CD4-positive, alpha-beta T cell treated with Interleukin-17A for 1 hour (primary cell): ENCODE results near the gene SYT11.
"Not testable (repeated sequence)": the region's sequence is repeated elsewhere in the genome, so short reads cannot be mapped to it uniquely, and the experiment has no call there.

Experiments used
- DNase-seq: peaks from one replicate; pipeline ENCODE4 v3.0.0-alpha.2; 2020

Gene SYT11, protein sequence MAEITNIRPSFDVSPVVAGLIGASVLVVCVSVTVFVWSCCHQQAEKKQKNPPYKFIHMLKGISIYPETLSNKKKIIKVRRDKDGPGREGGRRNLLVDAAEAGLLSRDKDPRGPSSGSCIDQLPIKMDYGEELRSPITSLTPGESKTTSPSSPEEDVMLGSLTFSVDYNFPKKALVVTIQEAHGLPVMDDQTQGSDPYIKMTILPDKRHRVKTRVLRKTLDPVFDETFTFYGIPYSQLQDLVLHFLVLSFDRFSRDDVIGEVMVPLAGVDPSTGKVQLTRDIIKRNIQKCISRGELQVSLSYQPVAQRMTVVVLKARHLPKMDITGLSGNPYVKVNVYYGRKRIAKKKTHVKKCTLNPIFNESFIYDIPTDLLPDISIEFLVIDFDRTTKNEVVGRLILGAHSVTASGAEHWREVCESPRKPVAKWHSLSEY

DNA sequence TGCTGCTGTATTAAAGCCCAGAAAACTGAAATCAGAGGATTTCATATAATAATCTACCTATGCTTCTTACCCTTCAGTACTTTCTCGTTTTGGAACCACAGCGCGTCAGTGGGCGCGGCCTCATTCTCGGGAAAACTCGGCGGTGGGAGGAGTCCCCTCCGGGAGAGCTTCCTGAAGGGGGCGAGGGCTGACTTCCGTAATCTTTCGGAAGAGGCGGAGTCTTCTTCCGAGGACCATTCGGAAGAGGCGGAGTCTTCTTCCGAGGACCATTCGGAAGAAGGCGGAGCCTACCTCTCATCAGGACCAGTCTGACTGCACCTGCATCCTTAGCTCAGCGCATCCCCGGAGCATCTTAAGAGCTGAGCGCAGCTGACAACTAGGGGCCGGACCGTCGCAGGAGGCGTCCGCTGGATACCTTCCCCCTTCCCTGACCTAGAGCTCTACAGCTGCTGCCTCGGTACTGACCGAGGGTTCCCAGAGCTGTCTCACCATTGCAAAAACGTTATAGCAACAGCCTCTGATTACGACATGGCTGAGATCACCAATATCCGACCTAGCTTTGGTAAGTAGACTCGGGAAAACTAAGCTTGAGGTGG is at the start of gene SYT11:
Gene SYT11 (plus strand): TSS at position 334 of the 596 bp plus-strand sequence. CDS start 195 bp downstream, at position 529.
- peak; percentile 96 for DNase-seq

DNA sequence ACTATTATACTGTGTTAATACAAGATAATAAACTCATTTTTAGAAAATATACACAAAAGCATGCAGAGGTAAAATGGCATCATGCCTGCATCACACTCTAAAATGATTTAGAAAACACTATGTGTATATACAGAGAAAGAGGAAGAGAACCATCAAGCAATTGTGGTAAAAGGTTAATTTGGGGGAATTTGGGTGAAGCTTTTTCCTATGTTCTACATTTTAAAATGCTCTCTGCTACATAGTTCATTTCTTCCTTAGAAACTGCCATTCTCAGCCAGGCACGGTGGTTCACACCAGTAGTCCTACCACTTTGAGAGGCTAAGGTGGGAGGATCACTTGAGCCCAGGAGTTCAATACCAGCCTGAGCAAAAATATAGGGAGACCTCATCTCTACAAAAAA is 46.5 kb upstream of the SYT11 start:
- DNase-seq = no peak

- DNase-seq = no peak
Observed at GRCh38 chr1:155813672-155814071, 45.7 kb upstream of the SYT11 start.

GRCh38 chr1:155816351-155816750 is 43.0 kb upstream of the SYT11 start:
- DNase-seq = no peak

DNA sequence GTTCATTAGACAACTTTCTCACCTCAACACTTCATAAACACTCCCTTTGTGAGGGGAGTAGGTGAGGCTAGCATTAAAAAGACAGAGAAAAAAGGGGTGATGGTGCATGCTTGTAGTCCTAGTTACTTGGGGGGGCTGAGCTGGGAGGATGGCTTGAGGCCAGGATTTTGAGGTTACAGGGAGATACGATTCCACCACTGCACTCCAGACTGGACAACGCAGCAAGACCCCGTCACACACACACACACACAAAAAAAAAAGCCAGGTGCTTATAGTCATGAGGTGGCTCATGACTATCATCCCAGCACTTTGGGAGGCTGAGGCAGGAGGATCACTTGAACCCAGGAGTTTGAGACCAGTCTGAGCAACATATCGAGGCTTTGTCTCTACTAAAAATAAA is 31.9 kb upstream of the SYT11 start:
- no peak for DNase-seq

GRCh38 chr1:155831279-155831976 is 27.9 kb upstream of the SYT11 start:
- DNase-seq = no peak

- no peak for DNase-seq
Observed at GRCh38 chr1:155833665-155834295, 25.6 kb upstream of the SYT11 start.

DNA sequence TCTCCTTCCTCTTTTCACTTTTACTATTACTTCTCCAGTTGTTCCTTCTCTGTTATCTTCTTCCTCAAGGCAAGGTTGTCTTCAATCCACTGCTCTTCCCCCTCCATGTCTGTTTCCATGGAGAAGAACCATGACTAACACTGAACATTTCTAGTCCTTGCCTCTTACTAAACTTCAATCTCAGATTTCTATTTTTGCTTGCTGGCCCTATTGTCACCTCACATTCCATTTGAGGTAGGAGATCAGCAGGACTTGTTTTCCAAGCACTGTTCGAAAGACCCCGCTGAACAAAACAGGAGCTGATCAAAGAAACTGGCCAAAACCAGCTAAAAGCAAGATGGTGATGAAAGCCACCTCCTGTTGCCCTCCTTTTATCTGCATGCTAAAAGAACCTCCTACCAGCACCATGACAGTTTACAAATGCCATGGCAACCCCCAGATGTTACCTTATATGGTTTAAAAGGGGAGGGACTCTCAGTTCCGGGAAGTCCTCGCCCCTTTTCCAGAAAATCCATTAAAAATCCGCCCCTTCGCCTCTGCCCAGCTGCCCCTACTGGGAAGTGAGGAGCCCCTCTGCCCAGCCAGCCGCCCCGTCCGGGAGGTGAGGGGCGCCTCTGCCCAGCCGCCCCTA is 25.0 kb upstream of the SYT11 start:
- no peak for DNase-seq

DNA sequence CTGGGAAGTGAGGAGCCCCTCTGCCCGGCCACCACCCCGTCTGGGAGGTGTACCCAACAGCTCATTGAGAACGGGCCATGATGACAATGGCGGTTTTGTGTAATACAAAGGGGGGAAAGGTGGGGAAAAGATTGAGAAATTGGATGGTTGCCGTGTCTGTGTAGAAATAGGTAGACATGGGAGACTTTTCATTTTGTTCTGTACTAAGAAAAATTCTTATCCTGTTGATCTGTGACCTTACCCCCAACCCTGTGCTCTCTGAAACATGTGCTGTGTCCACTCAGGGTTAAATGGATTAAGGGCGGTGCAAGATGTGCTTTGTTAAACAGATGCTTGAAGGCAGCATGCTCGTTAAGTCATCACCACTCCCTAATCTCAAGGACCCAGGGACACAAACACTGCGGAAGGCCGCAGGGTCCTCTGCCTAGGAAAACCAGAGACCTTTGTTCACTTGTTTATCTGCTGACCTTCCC is 24.4 kb upstream of the SYT11 start:
- not testable (repeated sequence) for DNase-seq

GRCh38 chr1:155835548-155835947 is 23.8 kb upstream of the SYT11 start:
- DNase-seq = no peak

- no peak for DNase-seq
Observed at GRCh38 chr1:155840386-155840785, 19.0 kb upstream of the SYT11 start.

DNA sequence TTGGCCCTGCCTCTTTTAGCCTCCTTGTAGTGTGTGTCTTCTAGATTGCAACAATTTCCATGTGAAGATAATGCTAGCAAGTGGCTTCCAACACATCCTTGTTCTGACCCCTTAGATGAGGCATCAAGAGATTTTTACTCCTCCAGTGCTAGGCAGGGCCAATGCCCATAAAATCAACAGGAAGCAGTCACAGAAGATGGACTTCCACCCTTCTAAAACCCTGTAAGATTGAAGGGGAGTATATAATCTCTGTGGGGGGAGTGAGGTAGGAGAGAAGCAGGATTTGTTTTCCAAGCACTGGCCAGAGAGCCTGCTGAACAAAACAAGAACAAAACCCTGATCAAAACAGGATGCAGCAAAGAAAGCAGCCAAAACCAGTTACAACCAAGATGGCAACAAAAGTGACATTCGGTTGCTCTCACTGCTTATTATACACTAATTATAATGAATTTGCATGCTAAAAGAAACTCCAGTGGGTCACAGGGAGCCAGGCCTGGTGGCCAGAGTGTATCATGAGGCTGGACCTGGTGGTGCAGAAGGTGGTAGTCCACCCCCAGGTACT is 14.4 kb upstream of the SYT11 start:
- DNase-seq = no peak

GRCh38 chr1:155847823-155848529 is 11.4 kb upstream of the SYT11 start:
- peak; percentile 10 for DNase-seq

- no peak for DNase-seq
Observed at GRCh38 chr1:155850345-155850744, 9.0 kb upstream of the SYT11 start.

DNA sequence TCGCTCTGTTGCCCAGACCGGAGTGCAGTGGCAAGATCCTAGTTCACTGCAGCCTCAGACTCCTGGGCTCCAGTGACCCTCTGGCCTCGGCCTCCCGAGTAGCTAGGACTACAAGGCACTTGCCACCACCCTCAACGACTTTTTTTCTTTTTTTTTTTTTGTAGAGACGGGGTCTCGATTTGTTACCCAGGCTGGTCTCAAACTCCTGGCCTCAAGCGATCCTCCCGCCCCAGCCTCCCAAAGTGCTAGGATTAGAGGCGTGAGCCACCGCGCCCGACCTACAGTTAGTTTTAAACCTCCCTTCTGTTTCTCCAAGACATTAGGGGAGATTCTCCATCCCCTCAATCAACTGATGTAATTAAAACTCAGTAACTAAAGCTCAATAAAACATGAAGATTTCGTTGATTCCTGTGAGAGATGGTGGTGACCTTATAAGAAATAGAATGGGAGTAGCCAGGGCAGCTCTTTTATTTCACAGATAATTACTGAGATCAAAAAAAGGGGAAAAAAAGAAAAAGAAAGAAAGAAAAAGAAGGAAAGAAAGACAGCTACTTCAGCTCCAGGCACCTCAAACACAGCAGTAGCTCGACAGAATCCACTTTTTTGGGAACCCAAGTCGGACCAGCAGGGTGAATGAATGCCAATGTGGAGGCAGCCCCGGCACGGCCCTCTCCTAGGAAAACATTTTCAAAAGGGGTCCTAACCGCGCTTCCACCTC is 3.0 kb upstream of the SYT11 start:
- no peak for DNase-seq

DNA sequence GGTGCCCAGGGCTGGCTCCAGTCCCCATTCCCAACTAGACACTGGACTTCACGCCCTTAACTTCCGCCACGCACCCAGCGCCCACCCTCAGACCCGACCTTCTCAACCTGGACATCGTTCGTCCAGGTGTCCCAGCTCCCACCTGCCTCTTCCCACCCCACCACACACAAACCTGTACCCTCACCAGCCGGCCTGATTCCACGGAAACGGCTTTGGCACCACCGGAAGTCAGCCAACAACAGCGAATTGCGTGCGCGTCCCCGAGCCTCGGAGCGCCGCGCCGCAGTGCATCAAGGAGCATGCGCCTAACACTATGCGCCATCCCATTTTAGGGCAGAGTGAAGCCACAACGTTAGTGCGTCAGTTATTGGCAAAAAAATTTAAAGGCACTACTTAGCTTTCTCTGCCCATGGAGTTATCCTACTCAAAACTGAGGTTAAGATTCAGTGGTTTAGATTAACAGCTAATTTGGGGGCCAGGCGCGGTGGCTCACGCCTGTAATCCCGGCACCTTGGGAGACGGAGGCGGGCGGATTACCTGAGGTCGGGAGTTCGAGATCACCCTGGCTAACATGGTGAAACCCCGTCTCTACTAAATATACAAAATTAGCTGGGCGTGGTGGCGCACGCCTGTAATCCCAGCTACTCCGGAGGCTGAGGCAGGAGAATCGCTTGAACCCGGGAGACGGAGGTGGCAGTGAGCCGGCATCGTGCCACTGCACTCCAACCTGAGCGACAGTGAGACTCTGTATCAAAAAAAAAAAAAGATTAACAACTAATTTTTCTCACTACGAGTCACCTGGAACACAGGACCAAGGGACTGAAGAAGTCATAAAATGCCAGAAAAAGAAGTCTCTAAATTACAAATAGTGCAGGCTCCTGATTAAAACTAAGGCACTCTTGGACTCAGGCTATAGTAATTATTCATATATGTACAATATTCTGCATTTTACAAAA is 2.1 kb upstream of the SYT11 start, which contains the start of gene GON4L:
Gene GON4L (minus strand): TSS at position 240 of the 956 bp plus-strand sequence. CDS start 3,434 bp downstream, outside the sequence.
- peak; percentile 93 for DNase-seq

DNA sequence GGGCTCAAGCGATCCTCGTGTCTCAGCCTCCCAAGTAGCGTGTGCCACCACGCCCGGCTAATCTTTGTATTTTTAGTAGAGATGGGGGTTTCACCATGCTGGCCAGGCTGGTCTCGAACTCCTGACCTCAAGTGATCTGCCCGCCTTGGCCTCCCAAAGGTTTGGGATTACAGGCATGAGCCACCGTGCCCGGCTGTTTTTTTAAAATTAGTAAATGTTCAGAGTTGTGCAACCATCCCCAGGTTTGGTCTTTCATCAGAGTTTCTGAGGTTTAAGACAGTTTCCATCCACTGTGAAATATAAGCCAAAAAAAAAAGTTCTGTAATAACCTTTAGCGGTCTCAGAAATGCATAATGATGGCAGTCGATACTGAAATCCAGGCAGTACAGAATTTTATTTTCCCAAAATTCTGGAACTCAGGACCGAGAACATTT is 550 bp upstream of the SYT11 start:
- no peak for DNase-seq

- DNase-seq = peak; percentile 88
Observed at GRCh38 chr1:155859881-155860871, 809 bp downstream of the SYT11 start.
